ENCODE data around the gene VWF. TPM values are rescaled to one million over a fixed set of nuclear protein-coding genes. Genes with fewer than 3 reads are reported as not detected.

Gene VWF
- total RNA-seq, 2 donors from 2014 or later, result 248 to 476 TPM

DNA sequence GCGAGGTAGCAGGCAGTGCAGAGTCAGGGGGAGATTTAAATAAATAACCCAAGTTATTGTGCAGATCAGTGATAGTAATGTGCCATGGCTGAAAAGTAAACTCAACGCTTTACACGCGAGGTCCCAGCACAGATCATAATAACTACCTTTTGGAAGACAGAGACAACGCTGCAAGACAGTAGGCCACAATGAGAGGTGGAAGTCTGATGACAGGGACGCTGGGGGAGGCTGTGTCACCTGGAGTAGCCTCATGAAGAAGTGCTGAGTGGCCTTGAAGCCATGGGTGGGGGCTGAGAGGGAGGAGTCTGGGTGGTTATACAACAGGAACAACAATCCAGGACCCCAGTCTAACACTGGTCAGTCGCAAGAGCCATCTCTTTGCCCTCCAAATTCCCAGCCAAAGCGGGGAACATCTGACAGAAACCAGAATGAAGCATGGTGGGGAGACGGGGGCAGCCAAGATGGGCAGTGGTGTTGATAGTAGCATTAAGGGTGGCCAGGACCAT, 207.6 kb downstream of the VWF start:
- Mint-ChIP-seq H3K4me1 (peaks cover 9% of the 10 kb centered on the region), H3K36me3 (ENCODE audit: low read depth) (peaks cover 48% of the 10 kb centered on the region), H3K9me3 (no peaks in the 10 kb centered on the region), H3K27me3 (ENCODE audit: insufficient read depth) (no peaks in the 10 kb centered on the region), H3K27ac (no peak overlapping the region), H3K4me3 (no peak overlapping the region)
- no peaks in the 10 kb centered on the region for H3K27me3 ChIP-seq (ENCODE audit: control insufficient read depth, insufficient read depth, low read length, poor library complexity, severe bottlenecking)
- no peak for DNase-seq
- H3K4me1 ChIP-seq (ENCODE audit: control insufficient read depth, insufficient read depth, low read length), result no peaks in the 10 kb centered on the region
- H3K9ac ChIP-seq (ENCODE audit: extremely low read depth, low read length, poor library complexity, severe bottlenecking), result no peak overlapping the region
- H3K36me3 ChIP-seq (ENCODE audit: control insufficient read depth, insufficient read depth, low read length), result no peaks in the 10 kb centered on the region
- TF ChIP-seq, protein P1, sequence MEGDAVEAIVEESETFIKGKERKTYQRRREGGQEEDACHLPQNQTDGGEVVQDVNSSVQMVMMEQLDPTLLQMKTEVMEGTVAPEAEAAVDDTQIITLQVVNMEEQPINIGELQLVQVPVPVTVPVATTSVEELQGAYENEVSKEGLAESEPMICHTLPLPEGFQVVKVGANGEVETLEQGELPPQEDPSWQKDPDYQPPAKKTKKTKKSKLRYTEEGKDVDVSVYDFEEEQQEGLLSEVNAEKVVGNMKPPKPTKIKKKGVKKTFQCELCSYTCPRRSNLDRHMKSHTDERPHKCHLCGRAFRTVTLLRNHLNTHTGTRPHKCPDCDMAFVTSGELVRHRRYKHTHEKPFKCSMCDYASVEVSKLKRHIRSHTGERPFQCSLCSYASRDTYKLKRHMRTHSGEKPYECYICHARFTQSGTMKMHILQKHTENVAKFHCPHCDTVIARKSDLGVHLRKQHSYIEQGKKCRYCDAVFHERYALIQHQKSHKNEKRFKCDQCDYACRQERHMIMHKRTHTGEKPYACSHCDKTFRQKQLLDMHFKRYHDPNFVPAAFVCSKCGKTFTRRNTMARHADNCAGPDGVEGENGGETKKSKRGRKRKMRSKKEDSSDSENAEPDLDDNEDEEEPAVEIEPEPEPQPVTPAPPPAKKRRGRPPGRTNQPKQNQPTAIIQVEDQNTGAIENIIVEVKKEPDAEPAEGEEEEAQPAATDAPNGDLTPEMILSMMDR (conservative IDR thresholded peaks at IDR 0.05), result no peak
- no peak overlapping the region for H3K27ac ChIP-seq (ENCODE audit: low read depth, low read length)
- H3K4me3 ChIP-seq (ENCODE audit: low read length), result no peak overlapping the region
- 92 to 98% methylated on average over 7 to 9 of the region's 9 CpGs for WGBS, 2 experiments (ENCODE audit: insufficient coverage in 1 of 2, insufficient read length in 1 of 2)
- no peaks in the 10 kb centered on the region for H3K9me3 ChIP-seq (ENCODE audit: control insufficient read depth, low read length)

DNA sequence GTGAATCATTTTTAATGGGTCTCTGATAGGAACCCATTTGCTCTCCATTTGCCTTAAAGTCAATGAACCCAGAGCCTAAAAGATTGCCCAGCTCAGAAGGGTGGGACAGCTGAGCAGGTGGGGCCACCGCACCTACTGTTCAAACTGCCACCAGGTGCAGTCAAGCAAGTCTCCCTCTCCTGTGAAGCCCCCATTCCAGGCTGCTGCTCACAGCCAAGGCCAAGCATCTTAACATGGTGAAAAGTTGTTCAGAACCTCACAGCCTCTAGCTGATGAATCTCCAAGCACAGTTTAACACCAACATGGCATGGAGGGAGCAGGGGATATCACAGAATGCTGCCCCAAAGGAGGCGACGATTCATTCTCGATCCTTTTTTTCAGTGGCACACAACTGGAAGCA, 209.0 kb downstream of the VWF start:
- H3K9ac ChIP-seq (ENCODE audit: extremely low read depth, low read length, poor library complexity, severe bottlenecking), result no peak overlapping the region
- no peak overlapping the region for H3K27ac ChIP-seq (ENCODE audit: low read depth, low read length)
- Mint-ChIP-seq H3K27ac (no peak overlapping the region), H3K4me3 (no peak overlapping the region), H3K27me3 (ENCODE audit: insufficient read depth) (no peaks in the 10 kb centered on the region), H3K4me1 (peaks cover 9% of the 10 kb centered on the region), H3K36me3 (ENCODE audit: low read depth) (peaks cover 41% of the 10 kb centered on the region), H3K9me3 (no peaks in the 10 kb centered on the region)
- no peak for DNase-seq
- no peaks in the 10 kb centered on the region for H3K36me3 ChIP-seq (ENCODE audit: control insufficient read depth, insufficient read depth, low read length)
- TF ChIP-seq, protein P1 (conservative IDR thresholded peaks at IDR 0.05), result no peak
- H3K27me3 ChIP-seq (ENCODE audit: control insufficient read depth, insufficient read depth, low read length, poor library complexity, severe bottlenecking), result no peaks in the 10 kb centered on the region
- H3K4me3 ChIP-seq (ENCODE audit: low read length), result no peak overlapping the region
- WGBS, 2 experiments (ENCODE audit: insufficient coverage in 1 of 2, insufficient read length in 1 of 2), result 88 to 95% methylated on average over 4 of the region's 4 CpGs
- no peaks in the 10 kb centered on the region for H3K4me1 ChIP-seq (ENCODE audit: control insufficient read depth, insufficient read depth, low read length)
- H3K9me3 ChIP-seq (ENCODE audit: control insufficient read depth, low read length), result no peaks in the 10 kb centered on the region

DNA sequence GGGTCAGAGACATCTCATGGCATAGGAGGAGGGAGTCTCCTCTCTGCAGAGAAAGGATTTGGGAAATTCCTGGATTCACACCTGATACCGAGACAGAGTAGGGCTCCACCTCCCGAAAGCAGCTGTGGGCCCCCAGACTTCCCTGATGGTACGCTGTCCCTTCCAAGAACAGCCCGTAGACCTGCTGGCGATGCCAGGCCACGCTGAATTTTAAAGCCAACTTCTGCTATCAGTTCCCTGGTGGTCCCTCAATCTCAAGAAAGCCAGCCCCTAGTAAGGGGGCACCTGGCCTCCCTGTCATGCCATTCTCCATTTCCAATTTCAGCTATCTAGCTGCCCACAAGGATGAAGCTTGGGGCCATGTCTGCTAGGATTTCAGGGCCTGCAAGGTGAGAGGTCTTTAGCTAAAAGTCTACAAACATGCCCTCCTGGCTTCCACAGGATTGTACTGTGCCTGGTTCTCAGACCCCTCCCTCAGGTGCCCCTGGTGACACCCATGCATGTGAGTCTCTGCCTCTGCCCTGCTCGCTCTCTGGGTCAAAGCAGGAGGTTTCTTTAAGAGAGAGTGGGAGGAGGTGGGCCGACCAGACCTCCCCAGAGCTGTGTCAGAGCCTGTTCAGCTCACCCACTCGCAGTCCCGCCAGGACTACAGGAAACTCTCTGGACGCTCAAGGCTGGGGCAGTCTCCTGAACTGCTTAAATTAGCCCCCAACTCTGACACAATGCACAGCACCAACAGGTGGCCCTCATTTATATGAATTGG, 209.9 kb downstream of the VWF start:
- no peak overlapping the region for H3K27ac ChIP-seq (ENCODE audit: low read depth, low read length)
- H3K27me3 ChIP-seq (ENCODE audit: control insufficient read depth, insufficient read depth, low read length, poor library complexity, severe bottlenecking), result no peaks in the 10 kb centered on the region
- TF ChIP-seq, protein P1 (conservative IDR thresholded peaks at IDR 0.05), result no peak
- no peaks in the 10 kb centered on the region for H3K36me3 ChIP-seq (ENCODE audit: control insufficient read depth, insufficient read depth, low read length)
- Mint-ChIP-seq H3K36me3 (ENCODE audit: low read depth) (peaks cover 33% of the 10 kb centered on the region), H3K27me3 (ENCODE audit: insufficient read depth) (no peaks in the 10 kb centered on the region), H3K4me1 (peaks cover 9% of the 10 kb centered on the region), H3K9me3 (no peaks in the 10 kb centered on the region), H3K4me3 (no peak overlapping the region), H3K27ac (peak overlapping the region; percentile 24)
- no peak for DNase-seq
- H3K9me3 ChIP-seq (ENCODE audit: control insufficient read depth, low read length), result no peaks in the 10 kb centered on the region
- 88 to 94% methylated on average over 6 to 11 of the region's 11 CpGs for WGBS, 2 experiments (ENCODE audit: insufficient coverage in 1 of 2, insufficient read length in 1 of 2)
- no peak overlapping the region for H3K9ac ChIP-seq (ENCODE audit: extremely low read depth, low read length, poor library complexity, severe bottlenecking)
- no peaks in the 10 kb centered on the region for H3K4me1 ChIP-seq (ENCODE audit: control insufficient read depth, insufficient read depth, low read length)
- no peak overlapping the region for H3K4me3 ChIP-seq (ENCODE audit: low read length)
